Endothelial cell (in vitro differentiated cells): ENCODE data around the gene FHAD1. TPM values are rescaled to one million over a fixed set of nuclear protein-coding genes. Genes with fewer than 3 reads are reported as not detected.

ENCODE experiments used
- DNase-seq: peaks from one replicate; pipeline ENCODE4 v3.0.0; 2021; ENCODE audit warnings: low spot score
- H3K27ac Mint-ChIP-seq: one replicate; pipeline ENCODE4 v1.8.0; 2021; ENCODE audit warnings: mixed read lengths, inconsistent platforms; ENCODE audit not compliant: unreplicated experiment
- H3K27me3 Mint-ChIP-seq: one replicate; pipeline ENCODE4 v1.8.0; 2021; ENCODE audit warnings: mild to moderate bottlenecking, moderate library complexity, mixed read lengths, inconsistent platforms; ENCODE audit not compliant: unreplicated experiment
- H3K36me3 Mint-ChIP-seq: one replicate; pipeline ENCODE4 v1.8.0; 2021; ENCODE audit warnings: mild to moderate bottlenecking, low read depth, mixed read lengths, inconsistent platforms; ENCODE audit not compliant: unreplicated experiment
- H3K4me1 Mint-ChIP-seq: one replicate; pipeline ENCODE4 v1.8.0; 2021; ENCODE audit warnings: mild to moderate bottlenecking, mixed read lengths, inconsistent platforms; ENCODE audit not compliant: unreplicated experiment
- H3K4me3 Mint-ChIP-seq: one replicate; pipeline ENCODE4 v1.8.0; 2021; ENCODE audit warnings: mild to moderate bottlenecking, mixed read lengths, inconsistent platforms; ENCODE audit not compliant: unreplicated experiment
- H3K9me3 Mint-ChIP-seq: one replicate; pipeline ENCODE4 v1.8.0; 2021; ENCODE audit warnings: mixed read lengths, inconsistent platforms; ENCODE audit not compliant: unreplicated experiment
- total RNA-seq: library from RNA; stranded (reverse); fragmentation: NEBNext Ultra II Directional; extraction: Animal tissue kit (Norgen Biotek cat#: 25700); gene quantifications from one replicate; pipeline ENCODE4 v1.2.1, GENCODE V29; 2021; ENCODE audit not compliant: unreplicated experiment
- TF ChIP-seq, protein P1 (sequence below): fragments of 200-600 bp; sonication (generic); IDR thresholded peaks from one replicate; pipeline ENCODE4 v1.5.0; 2021; ENCODE audit warnings: antibody characterized with exemption; ENCODE audit not compliant: unreplicated experiment

Gene FHAD1
- total RNA-seq, 1 donor from 2014 or later = 2.1 TPM

DNA sequence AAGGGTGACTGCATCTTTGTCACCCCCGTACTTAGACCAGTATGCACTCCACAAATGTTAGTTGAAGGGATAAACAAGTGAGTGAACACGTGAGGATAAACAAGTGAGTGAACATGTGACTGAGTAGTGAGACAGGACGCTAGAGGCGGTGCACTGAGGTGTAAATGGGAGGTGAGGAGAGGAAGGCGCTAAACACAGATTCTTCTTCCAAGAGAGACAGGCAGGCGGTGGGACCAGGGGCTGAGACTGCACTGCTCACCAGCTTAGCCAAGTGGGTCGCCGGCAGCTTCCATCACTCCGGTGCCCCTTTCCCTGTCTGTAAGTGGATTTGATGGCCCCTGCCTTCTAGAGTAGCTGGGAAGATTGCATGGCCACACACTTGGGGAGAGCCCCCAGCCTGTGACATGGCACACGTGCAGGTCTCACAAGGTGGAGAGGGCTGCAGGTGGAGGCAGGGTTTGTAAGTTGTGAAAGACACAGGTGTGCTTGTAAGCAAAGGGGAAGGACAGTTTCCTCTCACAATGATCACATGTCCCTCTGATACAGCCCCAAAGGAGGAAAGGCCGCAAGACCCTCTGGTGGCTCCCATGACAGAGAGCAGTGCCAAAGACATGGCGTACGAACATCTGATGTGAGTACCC lies 115.2 kb downstream of the FHAD1 start:
- Mint-ChIP-seq H3K27me3 (peaks cover 7% of the 10 kb centered on the region), H3K27ac (no peak overlapping the region), H3K36me3 (no peaks in the 10 kb centered on the region), H3K4me1 (peaks cover 10% of the 10 kb centered on the region), H3K4me3 (no peak overlapping the region), H3K9me3 (no peaks in the 10 kb centered on the region)
- DNase-seq = no peak
- TF ChIP-seq, protein P1, sequence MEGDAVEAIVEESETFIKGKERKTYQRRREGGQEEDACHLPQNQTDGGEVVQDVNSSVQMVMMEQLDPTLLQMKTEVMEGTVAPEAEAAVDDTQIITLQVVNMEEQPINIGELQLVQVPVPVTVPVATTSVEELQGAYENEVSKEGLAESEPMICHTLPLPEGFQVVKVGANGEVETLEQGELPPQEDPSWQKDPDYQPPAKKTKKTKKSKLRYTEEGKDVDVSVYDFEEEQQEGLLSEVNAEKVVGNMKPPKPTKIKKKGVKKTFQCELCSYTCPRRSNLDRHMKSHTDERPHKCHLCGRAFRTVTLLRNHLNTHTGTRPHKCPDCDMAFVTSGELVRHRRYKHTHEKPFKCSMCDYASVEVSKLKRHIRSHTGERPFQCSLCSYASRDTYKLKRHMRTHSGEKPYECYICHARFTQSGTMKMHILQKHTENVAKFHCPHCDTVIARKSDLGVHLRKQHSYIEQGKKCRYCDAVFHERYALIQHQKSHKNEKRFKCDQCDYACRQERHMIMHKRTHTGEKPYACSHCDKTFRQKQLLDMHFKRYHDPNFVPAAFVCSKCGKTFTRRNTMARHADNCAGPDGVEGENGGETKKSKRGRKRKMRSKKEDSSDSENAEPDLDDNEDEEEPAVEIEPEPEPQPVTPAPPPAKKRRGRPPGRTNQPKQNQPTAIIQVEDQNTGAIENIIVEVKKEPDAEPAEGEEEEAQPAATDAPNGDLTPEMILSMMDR = no peak

DNA sequence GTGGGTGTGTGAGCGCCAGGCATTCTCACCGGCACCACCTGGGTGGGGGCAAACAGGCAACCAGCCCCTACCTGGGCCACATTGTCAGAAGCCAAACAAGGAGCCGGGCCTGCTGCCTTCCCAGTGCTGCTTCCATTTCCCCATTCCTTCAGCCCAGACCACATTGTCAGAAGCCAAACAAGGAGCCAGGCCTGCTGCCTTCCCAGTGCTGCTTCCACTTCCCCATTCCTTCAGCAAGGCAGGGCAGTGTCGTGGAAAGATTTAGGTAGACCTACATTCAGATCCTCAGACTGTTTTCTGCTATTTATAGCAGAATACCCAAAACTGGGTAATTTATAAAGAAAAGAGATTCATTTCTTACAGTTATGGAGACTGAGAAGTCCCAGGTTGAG lies 115.7 kb downstream of the FHAD1 start:
- no peak overlapping the region for H3K4me3 Mint-ChIP-seq
- H3K27me3 Mint-ChIP-seq = peaks cover 7% of the 10 kb centered on the region
- H3K9me3 Mint-ChIP-seq = no peaks in the 10 kb centered on the region
- H3K36me3 Mint-ChIP-seq = no peaks in the 10 kb centered on the region
- TF ChIP-seq, protein P1 = no peak
- no peak for DNase-seq
- no peak overlapping the region for H3K27ac Mint-ChIP-seq
- peaks cover 10% of the 10 kb centered on the region for H3K4me1 Mint-ChIP-seq

DNA sequence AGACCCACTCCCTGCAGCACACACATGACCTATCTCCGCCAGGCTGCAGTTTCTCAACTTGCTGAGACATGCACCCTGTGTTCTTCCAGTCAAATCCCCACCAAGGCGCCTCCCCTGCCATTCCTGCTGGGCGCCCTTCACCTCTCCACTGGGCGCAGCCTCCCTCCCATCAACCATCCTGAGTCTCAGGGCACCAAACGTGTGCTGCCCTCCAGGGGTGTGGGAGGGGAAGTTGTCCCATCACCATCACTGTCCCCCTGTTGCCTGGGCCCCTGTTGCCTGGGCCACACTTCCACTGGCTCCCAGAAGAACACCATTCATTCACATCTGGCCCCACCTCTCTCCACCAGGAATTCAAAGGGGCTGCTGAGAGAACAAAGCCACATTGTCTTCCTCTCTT lies 117.7 kb downstream of the FHAD1 start:
- Mint-ChIP-seq H3K4me3 (no peak overlapping the region), H3K27me3 (peaks cover 4% of the 10 kb centered on the region), H3K4me1 (peaks cover 10% of the 10 kb centered on the region), H3K9me3 (no peaks in the 10 kb centered on the region), H3K27ac (no peak overlapping the region), H3K36me3 (no peaks in the 10 kb centered on the region)
- DNase-seq = no peak
- TF ChIP-seq, protein P1 = no peak

DNA sequence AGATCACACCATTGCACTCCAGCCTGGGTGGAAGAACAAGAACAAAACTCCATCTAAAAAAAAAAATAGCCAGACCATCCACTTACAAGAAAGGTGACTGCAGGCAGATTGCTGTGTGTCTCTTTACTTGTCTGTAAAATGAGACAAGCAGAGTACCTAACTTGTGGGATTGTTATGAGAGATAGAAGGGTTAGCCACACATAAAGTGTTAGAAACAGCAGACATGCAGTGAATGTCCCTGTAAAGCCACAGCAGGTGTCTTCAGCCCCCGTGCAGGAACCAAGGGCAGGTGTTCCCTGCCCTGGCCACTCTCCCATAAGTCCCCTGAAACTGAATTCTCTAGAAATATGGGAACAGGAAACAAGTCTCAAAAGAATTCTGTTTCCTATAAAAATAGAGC lies 121.9 kb downstream of the FHAD1 start:
- Mint-ChIP-seq H3K4me1 (peaks cover 15% of the 10 kb centered on the region), H3K4me3 (no peak overlapping the region), H3K27ac (no peak overlapping the region), H3K27me3 (peaks cover 2% of the 10 kb centered on the region), H3K9me3 (no peaks in the 10 kb centered on the region), H3K36me3 (peaks cover 3% of the 10 kb centered on the region)
- TF ChIP-seq, protein P1 = no peak
- no peak for DNase-seq

DNA sequence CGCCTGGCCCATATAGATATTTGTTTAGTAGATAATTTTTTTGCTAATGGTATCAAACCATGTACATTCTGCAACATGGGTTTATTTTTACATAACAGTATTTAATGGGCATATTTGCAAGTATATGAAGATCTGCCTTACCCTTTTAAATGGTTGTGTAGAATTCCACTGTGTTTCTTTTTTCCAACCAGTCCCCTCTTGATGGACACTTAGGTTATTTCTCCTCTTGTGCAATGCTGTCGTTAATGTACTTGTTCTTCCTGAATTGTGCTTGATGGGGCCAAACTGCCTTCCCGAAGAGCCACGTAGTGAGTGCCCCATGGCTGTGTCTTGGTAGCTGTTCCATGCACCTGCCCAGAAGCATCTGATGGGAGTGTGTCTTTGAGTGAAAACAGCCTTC lies 123.2 kb downstream of the FHAD1 start:
- peaks cover 2% of the 10 kb centered on the region for H3K27me3 Mint-ChIP-seq

More for the DNA sequence above, 123.2 kb downstream of the FHAD1 start:
- Mint-ChIP-seq H3K9me3 (no peaks in the 10 kb centered on the region), H3K27ac (no peak overlapping the region), H3K4me3 (no peak overlapping the region), H3K4me1 (peaks cover 13% of the 10 kb centered on the region), H3K36me3 (peaks cover 3% of the 10 kb centered on the region)
- no peak for DNase-seq
- TF ChIP-seq, protein P1 = no peak
